Measurements from ENCODE around the gene NGEF.

DNA sequence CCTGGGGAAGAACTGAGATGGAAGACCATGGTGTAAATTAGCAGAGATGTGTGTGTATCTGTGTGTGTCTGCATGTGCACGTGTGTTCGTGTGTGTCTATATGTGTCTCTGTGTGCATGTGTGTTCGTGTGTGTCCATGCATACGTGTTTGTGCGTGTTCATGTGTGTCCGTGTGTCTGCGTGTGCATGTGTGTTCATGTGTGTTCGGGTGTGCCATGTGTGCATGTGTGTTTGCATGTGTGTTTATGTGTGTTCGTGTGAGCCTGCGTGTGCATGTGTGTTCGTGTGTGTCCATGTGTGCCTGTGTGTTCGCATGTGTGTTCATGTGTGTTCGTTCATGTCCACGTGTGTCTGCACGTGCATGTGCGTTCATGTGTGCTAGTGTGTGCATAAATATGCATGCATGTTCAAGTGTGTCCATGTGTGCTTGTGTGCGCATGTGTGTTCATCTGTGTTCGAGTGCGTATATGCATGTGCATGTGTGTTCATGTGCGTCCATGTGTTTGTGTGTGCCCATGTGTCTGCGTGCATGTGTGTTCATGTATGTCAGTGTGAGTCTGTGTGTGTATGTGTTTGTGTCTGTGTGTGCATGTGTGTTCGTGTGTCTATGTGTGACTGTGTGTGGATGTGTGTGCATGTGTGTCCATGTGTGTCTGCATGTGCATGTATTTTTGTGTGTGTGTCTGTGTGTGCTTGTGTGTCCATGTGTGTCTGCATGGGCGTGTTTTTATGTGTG, 22.5 kb upstream of the NGEF start:
- TF ChIP-seq CTCF (IDR thresholded peaks at IDR 0.05): no peak
- TF ChIP-seq POLR2A (IDR thresholded peaks at IDR 0.05): no peak
